ENCODE results near the gene SDK1. TPM values are rescaled to one million over a fixed set of nuclear protein-coding genes. Genes with fewer than 3 reads are reported as not detected.

SDK1 gene
- polyA plus RNA-seq, 1 donor: 7.1 TPM

DNA sequence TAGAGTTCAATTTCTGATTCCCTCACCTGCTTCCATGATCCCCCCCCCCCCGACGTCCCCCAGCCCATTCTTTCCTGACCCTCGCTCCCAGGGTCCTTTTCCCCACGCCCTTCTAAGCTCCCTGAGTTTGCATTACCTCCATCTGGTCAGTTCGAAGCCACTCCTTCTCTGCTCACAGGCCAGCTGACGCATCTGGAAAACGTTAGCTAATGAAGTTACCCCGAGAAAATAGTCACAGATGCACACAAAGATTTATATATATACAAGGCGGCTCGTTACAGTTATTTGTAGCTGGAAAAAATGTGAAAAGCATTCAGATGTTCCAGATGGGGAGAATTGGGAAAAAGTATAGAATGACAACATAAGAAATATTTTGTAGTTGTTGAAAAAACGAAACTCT, 751.1 kb downstream of the SDK1 start:
- no peak for DNase-seq

DNA sequence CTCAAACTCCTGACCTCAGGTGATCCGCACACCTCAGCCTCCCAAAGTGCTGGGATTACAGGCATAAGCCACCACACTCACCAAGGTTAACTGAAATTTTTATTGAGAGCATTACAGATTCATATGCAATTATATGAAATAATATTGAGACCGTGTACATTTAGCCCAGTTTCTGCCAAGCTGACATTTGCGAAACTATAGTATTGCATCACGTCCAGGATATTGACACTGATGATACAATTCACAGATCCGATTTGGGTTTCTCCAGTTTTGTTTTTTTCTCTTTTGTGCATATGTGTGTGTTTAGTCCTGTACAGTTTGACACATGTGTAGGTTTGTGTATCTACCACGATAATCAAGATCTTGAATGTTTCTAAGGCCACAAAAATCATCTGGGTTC, 753.1 kb downstream of the SDK1 start:
- DNase-seq: no peak

DNA sequence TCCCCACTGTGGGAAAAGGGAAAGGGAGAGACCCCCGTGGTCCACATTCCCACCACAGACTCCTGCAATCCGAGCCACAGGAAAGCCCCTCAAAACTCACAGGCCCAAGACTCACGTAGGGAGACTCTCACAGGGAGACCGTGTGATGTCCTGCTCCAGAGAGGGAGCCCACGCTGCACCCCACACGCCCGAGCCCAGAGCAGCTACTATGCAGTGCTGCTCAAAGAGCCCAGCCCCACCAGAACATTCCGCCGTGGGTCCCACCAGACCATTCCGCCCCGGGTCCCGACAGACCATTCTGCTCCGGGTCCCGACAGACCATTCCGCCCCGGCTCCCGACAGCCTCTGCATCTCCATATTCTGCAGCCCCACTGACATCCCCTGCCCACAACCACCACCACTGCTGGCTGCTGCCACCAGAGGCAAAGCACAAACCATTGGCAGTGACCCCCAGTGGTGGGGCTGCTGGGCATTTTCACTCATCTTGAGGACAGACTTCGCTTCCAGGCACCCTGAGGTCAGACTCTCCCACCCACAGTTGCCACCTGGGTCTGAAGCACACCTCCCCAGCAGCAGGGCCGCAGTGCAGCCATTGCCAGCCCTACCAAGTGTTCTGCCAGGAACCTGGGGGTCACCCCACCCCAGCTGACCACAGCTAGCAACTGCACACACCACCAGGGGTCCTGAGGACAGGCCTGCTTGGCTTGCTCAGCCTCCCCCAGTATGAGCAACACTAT, 755.7 kb downstream of the SDK1 start:
- no peak for DNase-seq

DNA sequence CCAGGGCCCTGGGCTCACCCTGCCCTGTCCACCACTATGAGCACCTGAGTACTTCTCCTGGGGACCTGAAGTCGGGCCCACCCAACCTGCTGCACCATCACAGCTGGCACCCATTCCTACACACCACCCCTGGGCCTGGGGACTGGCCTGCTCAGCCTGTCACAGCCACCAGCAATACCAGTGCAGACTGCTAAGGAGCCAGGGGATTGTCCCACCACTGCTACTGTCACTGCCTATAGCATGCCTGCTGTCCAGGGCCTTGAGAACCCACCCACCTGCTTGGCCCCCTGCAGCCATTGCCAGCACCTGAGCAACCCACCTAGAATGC, 756.2 kb downstream of the SDK1 start:
- no peak for DNase-seq

DNA sequence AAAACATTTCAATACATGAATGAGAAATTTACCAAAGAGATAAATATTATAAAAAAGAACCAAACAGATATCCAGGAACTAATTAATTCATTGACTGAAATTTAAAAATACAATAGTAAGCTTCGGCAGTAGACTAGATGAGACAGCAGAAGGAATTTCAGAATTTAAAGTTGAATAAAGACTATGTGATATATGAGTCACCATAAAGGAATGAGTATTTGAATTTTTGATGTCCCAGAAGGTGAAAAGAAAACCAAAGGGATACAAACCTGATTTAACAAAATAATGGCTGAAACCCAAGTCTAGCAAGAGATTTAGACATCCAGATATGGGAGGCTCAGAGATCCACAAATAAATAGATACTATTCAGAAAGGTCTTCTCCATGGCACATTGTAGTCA, 757.1 kb downstream of the SDK1 start:
- no peak for DNase-seq

DNA sequence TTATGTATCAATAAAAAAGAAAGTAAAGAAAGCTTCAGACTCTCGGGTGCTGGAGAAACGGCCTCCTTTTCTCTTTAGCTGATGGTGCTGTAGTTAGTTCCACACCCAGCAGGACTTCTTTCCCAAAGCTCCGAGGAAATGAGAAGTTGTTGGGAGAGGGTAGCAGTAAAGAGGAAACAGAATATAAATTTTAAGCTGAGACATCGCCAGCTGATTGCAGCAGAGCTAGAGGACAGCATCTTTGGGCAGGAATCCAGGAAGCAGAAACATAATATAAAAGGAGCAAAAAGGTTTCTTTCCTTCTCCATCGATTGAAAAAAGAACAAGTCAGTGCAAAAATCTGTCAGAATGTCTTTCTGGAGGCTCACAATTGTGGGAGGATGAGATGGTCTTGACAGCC, 764.1 kb downstream of the SDK1 start:
- no peak for DNase-seq

DNA sequence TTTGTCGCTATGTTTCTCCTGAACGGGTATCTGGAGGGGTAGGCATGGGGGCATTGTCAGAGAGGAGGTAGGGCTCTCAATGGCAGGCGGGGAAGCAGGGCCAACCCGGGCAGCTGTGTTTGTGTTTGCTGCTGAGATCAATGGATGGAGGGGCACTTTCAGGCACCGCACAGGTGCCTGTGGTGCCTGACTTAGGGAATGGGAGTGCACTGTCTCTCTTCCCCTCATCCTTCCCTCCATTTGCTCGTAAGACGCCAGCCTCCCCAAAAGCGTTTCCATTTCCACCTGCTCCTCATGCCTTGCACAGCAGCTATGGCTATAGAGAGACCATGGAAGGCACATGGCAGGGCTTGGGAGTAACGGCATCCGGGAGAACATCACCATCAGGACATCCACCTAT, 765.2 kb downstream of the SDK1 start:
- no peak for DNase-seq

DNA sequence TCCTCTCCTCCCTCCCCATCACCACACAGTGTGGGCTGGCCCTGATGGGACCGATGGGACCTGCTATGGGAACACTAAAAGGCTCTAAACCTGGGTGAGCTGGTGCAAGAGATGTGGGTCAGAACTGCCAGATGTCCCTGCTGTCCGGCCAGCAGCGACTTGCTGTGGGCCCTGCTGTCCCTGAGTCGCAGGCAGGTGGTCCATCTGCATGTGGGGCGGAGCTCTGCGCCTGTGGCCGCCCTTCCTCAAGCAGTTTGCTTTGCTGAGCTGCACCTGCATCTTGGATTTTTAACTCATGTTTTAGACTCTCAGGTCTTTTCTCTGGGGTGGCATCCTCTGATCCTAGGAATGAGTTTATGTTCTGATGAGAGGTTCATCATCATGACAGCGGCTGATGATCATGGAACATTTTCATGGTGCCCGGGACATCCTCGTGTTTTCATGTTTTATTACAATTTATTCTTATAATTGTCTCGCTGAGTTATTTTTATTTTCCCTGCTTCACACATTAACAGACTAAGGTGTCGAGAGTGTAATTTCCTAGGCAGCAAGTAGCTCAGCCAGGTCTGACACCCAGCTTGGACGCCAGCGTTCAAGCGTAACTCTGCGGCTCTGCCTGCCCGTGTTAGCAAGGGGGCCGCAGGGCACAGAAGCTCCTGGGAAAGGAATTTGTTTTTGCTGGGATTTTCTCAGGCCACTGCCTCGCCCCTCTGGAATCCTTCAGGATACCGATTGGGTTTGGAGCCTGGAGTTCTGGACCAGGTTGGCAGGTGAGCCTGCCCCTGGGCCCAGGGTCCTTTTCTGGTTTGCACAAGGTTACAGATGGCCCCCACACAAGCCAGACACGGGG, 765.8 kb downstream of the SDK1 start:
- DNase-seq: peak; percentile 20

DNA sequence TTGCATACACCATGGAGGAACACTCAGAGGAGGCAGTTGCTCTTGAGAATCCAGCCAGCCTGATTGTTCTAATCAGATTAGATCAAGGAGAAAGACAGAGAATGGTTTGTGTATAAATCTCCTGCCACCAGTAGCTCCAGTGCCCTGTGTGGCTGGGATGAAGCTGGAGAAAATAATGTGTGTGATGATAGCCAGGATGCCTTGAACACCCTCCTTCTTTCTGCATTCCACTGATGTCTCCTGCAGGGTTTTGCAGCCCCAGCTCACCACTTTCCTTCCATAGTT, 766.4 kb downstream of the SDK1 start:
- DNase-seq: no peak

DNA sequence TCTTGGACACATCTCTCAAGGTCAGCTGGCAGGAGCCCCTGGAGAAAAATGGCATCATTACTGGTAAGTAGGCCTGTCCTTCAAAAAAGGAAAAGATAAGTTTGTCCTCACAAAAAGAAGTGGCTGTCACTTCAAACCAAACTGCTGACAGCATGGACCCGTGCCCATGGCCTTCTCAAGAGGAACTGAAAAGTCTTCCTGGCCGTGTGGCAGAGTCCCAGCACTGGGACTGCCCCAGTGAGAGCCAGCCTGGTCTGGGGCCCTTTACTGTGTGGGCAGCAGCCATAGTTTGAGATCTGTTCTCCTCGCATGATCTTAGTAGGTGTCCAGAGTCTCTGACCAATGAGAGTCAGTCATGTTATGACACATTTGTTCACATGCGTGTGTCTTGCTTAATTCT, 766.8 kb downstream of the SDK1 start:
- no peak for DNase-seq

DNA sequence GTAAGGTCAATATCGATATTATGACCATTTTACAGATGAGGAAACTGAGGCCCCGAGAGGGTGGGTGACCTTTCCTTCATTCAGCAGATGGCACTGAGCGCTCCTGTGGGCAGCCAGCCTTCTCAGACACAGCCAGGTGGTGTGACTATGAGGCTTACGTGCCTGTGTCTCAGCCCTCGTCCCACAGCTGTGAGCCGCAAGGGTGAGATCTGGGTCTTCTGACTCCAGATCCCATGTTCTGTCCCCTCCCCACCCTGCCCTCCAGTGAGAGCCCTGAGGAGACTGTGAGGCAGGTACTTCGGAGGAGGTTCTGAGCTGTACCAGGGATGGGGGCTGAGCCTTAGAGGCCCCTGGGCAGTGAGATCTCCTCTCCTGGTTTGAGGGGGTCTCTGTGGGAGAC, 767.2 kb downstream of the SDK1 start:
- no peak for DNase-seq

DNA sequence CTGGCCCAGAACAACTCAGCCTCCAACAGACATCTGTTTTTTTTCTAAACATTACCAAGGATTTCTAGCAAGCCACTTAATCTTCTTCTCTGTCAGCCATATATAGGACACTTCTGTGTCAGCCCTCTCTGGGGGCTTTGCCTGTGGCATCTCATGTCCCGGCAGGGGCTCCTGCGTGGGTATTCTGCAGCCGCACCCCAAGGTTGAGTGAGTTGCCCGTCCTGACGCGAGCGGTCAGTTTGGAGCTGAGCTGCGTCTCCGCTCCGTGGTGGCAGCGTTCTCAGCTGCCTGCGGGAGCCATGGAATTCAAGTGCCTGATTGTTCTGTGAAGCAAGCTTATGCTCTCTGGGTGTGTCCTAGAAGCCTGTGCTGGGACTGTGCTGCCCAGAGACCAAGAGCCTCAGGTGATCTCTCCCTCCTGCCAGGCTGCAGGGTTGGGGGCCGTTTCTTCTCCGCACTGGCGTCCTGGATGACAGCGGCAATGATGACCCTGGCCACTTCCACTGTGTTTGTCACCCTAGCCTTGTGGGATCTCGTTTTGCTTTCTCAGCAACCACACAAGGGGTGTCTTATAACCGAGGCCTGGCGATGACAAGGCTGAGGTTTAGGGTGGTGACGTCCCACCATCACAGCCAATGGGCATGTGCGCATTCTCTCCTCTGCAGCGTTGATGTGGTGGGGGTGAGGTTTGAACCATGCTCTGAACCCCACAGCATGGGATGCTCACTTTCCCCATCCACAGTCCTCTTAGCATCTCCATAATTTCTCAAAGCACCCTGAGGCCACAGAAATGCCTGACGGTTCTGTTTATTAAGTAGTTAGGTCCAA, 768.4 kb downstream of the SDK1 start:
- no peak for DNase-seq

DNA sequence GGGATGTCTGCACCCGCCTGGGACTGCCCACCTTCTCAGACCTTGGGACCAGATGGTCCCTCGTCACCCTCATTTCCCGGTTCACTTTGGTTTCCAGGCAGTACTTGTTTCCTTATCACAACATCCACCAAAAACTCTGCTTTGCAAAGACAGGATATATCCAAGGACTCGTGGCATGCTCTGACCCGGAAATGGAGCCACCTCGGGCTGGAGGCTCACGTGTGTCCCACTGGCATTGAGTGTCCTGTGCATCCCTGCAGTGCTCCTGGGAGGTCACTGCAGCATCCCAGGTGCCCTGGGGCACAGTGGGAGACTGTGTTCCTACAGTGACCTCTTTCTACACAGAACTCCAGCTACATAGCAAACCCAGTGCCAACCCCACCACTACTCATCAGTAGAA, 769.2 kb downstream of the SDK1 start:
- no peak for DNase-seq

DNA sequence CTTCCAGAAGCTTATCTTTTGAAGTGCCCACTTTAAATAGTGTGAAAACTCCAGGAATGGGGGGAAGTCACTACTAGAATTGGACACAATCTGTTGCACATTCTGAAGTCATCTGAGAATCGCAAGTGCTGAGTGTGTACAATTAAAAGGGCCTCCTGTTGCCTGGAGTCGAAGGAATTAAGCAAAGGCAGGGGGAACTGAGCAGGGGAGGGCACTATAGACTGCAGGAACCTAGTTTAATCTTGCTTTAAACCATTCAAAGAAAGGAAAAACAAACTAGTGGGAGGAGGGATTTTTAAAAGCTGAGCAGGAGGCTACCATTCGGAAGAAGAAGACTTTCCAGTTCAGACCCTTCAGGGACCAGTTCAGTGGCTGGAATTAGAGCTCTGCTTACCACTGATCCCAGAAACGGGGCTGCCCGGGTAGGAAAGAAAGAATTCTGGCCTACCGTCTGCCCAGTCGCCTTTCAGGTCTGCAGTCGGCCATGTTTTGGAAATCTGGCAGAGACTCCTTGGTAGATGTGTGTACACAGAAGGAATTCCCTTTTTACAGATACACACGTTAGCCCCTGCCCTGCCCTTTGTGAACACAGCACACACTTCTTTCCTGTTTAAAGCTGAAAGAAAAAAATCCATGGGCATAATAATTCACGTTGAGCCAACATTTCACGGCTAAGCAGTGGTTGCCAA, 770.5 kb downstream of the SDK1 start:
- no peak for DNase-seq

DNA sequence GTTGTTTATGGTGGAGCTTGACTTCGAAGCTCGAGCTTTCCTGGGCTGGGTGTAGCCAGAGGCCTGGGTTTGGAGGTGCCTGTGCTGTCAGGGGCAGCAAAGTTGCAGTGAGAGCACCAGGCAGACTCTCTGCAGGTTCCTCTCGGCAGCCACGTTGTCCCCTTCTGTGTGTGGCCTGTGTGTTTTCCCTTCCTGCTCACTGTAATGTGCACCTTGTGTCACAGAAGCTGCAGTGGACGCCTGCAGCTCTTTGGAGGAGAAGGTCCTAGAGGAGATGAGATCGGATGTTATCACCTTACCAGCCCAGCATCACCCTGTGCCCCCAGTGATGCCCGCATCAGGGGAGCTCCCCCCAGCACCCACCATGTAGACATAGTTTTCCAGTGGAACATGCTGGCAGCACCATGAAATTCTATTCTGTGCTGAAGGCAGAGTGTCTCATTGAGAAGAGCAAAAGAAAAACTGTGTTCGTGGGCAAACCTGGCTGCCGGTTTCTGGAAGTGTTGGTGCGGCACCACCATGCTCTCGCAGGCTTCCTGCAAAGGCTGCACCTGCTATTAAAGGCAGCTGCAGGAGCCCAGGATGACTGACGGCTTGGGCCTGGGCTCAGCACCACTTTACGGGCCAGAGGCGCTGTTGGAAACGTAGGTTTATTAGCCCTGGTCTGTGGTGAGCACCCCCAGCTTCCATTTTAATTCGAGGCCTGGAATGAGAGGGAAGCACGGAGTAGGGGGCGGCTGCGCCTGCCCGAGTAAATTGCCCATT, 771.3 kb downstream of the SDK1 start:
- DNase-seq: no peak

DNA sequence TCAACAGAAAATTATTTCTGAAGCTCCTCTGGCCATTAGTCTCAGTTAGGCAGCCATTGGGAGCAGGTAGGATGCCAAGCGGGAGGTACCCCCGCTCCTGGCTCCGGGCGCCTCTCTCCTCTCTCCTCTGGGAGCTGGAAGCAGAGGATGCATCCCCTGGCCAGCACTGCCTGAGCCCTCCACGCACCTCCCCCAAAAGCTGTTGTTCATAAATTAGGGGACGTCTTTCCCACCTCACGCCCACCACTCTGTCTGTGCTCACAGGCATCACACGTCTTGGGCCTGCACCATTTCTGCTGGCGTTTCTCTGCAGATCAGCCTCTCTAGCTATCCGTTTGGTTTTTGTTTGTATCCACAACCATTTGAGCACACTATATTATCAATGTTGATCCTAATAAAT, 772.0 kb downstream of the SDK1 start:
- no peak for DNase-seq

DNA sequence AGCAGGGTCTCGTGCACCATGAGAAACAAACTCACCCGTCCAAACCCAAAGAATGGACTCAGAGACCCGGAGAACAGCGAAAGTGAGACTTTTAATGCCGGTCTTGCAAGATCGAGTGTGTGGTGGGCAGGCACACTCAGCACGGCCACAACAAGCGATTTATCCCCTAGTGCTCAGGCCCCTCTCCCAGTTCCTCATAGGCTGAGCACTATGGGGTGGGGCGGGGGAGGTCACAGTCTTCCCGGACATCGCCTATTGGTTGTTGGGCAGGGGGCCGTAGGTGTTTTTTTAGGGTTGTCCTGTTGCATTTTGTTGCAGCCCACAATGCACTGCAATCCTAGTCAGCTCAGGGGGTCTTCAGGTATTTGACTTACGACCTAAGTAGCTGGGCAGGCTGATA, 772.7 kb downstream of the SDK1 start:
- DNase-seq: no peak

DNA sequence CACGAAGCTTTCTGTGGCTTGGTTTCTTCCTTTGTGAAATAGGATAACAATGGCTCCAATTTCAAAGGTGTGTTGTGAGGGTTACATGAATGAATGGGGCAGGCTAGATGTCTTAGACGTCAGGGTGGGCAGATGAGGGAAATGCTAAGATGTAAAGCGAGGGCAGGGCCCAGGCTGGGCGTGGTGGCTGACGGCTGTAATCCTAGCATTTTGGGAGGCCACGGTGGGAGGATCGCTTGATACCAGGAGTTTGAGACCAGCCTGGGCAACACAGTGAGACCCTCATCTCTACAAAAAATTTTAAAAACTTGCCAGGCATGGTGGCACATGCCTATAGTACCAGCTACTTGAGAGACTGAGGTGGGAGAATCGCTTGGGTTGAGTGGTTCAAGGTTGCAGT, 773.4 kb downstream of the SDK1 start:
- no peak for DNase-seq

DNA sequence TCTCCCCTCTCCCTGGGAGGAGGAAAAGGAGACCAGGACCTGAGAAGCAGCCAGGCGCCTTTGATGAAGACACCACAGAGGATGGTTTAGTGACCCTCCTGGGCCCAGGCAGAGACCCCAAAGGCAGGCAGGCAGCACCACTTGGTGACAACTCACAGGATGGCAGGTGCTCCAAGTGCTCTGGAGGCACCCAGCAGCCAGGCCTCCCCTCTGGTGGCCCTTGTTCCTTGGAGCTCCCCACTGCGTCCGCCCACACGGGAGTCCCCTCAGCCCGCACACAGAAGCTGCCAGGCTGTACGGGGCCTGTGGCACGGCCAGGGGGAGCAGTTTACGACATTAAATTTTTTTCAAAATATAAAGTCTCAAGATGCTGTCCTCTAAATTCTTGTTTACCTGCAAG, 773.9 kb downstream of the SDK1 start:
- DNase-seq: no peak

DNA sequence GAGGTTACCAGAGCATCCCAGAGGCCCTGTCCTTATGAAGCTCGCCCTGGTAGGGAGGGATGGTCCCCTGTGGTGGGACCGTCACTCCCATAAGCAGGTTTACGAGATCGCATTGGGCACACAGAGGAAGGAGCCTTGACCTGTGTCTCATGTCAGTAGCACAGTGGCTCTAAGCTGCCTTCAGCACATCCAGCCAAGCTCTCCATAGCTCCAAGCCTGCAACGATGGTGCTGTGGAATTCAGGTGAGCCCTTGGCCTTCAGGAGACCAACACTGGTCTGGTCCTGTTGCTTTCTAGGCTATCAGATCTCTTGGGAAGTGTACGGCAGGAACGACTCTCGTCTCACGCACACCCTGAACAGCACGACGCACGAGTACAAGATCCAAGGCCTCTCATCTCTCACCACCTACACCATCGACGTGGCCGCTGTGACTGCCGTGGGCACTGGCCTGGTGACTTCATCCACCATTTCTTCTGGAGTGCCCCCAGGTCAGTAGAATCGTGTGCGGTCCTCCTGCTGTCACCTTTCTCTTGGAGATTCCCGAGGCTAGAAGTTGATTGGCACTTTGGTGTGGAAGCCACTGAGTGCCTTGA, 775.7 kb downstream of the SDK1 start:
- DNase-seq: no peak

DNA sequence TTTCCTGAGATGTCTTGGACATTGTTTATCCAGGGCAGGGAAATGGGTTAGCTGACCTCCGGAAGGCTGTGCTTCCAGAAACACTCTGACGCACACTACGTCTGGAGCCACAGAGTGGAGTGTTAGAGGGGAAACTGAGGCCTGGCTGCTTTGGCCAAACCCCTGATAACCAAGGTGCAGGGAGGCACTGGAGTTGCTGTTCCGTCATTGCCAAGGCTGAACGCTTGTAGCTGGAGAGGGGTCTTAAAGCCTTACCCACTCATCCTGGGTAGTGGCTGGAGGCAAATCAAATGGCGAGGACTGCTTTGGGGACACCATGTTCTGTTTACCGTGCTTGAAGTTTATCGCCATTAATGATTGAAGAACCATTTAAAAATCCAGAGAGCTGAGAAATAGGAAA, 776.9 kb downstream of the SDK1 start:
- no peak for DNase-seq

DNA sequence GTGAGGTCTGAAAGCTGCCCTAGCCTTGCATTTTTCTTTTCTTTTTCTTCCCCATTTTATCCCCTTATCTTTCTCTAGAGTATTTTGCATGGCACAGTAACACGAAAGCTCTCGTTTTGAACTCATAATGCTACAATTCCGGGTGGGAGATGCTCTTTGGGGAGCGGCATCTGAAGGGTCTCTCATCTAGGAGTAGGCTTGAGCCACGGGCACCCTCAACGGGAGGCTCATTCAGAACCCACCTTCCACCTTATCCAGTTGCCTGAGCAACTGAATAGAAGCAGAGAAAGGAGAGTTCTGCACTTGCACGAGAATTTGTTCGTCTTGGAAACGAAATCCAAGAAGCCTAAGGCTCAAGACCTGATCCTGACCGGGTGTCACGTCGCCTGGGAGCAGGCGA, 777.5 kb downstream of the SDK1 start:
- DNase-seq: no peak
